ENCODE data around the gene SMIM26. TPM values are rescaled to one million over a fixed set of nuclear protein-coding genes. Genes with fewer than 3 reads are reported as not detected.

Gene SMIM26
- total RNA-seq, 4 donors from 2014 or later, result 83.1 to 164 (median 112) TPM

- peak; percentile 88 to 98 for DNase-seq (ENCODE audit: low spot score in 2 of 2)
- H3K4me3 ChIP-seq (ENCODE audit: low read depth, poor library complexity, severe bottlenecking), result peak within 1 kb of the TSS; percentile 87
- TF ChIP-seq CTCF (IDR thresholded peaks at IDR 0.05) (no peak), POLR2A (IDR thresholded peaks at IDR 0.05) (no peak)
- intact Hi-C loops (cut with DNase I; ENCODE audit: low total_unique reads), result no loop called here
- WGBS, 2 donors, result 0% methylated on average over 26 to 41 of the region's 88 CpGs
These were observed 20.7 kb downstream of the SMIM26 start, which contains the start of gene DTD1 for GRCh38 chr20:18587665-18588573. Gene DTD1, plus strand, starts transcription at chr20:18588054. Its CDS starts 19 bp downstream, at chr20:18588073.

- TF ChIP-seq POLR2A (IDR thresholded peaks at IDR 0.05), result no peak
- TF ChIP-seq CTCF (IDR thresholded peaks at IDR 0.05), result no peak
- DNase-seq (ENCODE audit: low spot score in 2 of 2), result no peak
- intact Hi-C loops (cut with DNase I; ENCODE audit: low total_unique reads), result no loop called here
- H3K4me3 ChIP-seq (ENCODE audit: low read depth, poor library complexity, severe bottlenecking), result peak overlapping the region; percentile 87
- WGBS, 2 donors, result 10 to 17% methylated on average over 18 of the region's 18 CpGs
These were observed 21.3 kb downstream of the SMIM26 start for GRCh38 chr20:18588574-18588933.

- WGBS, 2 donors, result 85 to 94% methylated on average over 8 of the region's 8 CpGs
- no peak for DNase-seq (ENCODE audit: low spot score in 2 of 2)
- no peak overlapping the region for H3K4me3 ChIP-seq (ENCODE audit: low read depth, poor library complexity, severe bottlenecking)
- TF ChIP-seq POLR2A (IDR thresholded peaks at IDR 0.05) (no peak), CTCF (IDR thresholded peaks at IDR 0.05) (no peak)
- intact Hi-C loops (cut with DNase I; ENCODE audit: low total_unique reads), result no loop called here
These were observed 22.9 kb downstream of the SMIM26 start for GRCh38 chr20:18589941-18590674.

- no peak for TF ChIP-seq CTCF (IDR thresholded peaks at IDR 0.05)
- TF ChIP-seq POLR2A (IDR thresholded peaks at IDR 0.05), result no peak
- intact Hi-C loops (cut with DNase I; ENCODE audit: low total_unique reads), result no loop called here
- no peak for DNase-seq (ENCODE audit: low spot score in 2 of 2)
- H3K4me3 ChIP-seq (ENCODE audit: low read depth, poor library complexity, severe bottlenecking), result no peak overlapping the region
These were observed 29.0 kb downstream of the SMIM26 start for GRCh38 chr20:18596270-18596669.

- no peak overlapping the region for H3K4me3 ChIP-seq (ENCODE audit: low read depth, poor library complexity, severe bottlenecking)
- DNase-seq (ENCODE audit: low spot score in 2 of 2), result no peak
- TF ChIP-seq POLR2A (IDR thresholded peaks at IDR 0.05) (no peak), CTCF (IDR thresholded peaks at IDR 0.05) (no peak)
- intact Hi-C loops (cut with DNase I; ENCODE audit: low total_unique reads), result no loop called here
These were observed 42.5 kb downstream of the SMIM26 start for GRCh38 chr20:18609741-18610140.
